Ascending aorta (tissue), 2 donors: ENCODE measurements around the gene MCM3AP. TPM values are rescaled to one million over a fixed set of nuclear protein-coding genes. Genes with fewer than 3 reads are reported as not detected.

ENCODE experiments used
- DNase-seq, 2 donors: peaks; one replicate each; pipeline ENCODE4 v3.0.0-alpha.2; 2019; ENCODE audit warnings: low spot score in 2 of 2
- H3K27ac ChIP-seq, 2 donors: fragments of 200-600 bp; sonication (generic); one replicate each; pipeline ENCODE4 v1.5.1; 2016 to 2017; ENCODE audit warnings: mild to moderate bottlenecking in 1 of 2
- H3K27me3 ChIP-seq: fragments of 200-600 bp; sonication (generic); one replicate; pipeline ENCODE4 v1.5.1; 2017
- H3K36me3 ChIP-seq, 2 donors: fragments of 200-600 bp; sonication (generic); one replicate each; pipeline ENCODE4 v1.5.1; 2016
- H3K4me1 ChIP-seq, 2 donors: fragments of 200-600 bp; sonication (generic); one replicate each; pipeline ENCODE4 v1.5.1; 2016 to 2017; ENCODE audit warnings: mild to moderate bottlenecking in 1 of 2
- H3K4me3 ChIP-seq, 2 donors: fragments of 200-600 bp; sonication (generic); one replicate each; pipeline ENCODE4 v1.5.1; 2016 to 2017; ENCODE audit warnings: mild to moderate bottlenecking in 1 of 2
- H3K9me3 ChIP-seq, 2 donors: fragments of 200-600 bp; sonication (generic); one replicate each; pipeline ENCODE4 v1.5.1; 2016
- intact Hi-C: fragments of 100-400 bp; cut with DNase I; formaldehyde crosslinking; loops from one replicate; pipeline ENCODE4 v1.15.1; 2023
- total RNA-seq: library from RNA; depleted of rRNA; stranded (reverse); fragments of >200 nt; gene quantifications from one replicate; pipeline ENCODE4 v1.1.0, GENCODE V29; 2016
- TF ChIP-seq, protein P1 (sequence below), 3 experiments: fragments of 200-600 bp in 2 of 3; fragments of 450-650 bp in 1 of 3; sonication (generic) in 2 of 3; IDR thresholded peaks; one replicate each; pipeline ENCODE4 v1.5.1; 2016 to 2019; ENCODE audit warnings: antibody characterized with exemption in 3 of 3, mild to moderate bottlenecking in 1 of 3, moderate library complexity in 1 of 3

MCM3AP gene
- total RNA-seq, 1 donor from 2014 or later: 121 TPM

- H3K27me3 ChIP-seq: no peaks in the 10 kb centered on the region
- intact Hi-C loops: loop anchor here (1.0 to 10.0 kb wide), 4 partner anchors 94 to 1448 kb away; partner anchors contain the start of gene PTTG1IP
- peaks cover 15 to 20% of the 10 kb centered on the region in 2 donors for H3K4me1 ChIP-seq
- DNase-seq: no peak
- TF ChIP-seq, protein P1, sequence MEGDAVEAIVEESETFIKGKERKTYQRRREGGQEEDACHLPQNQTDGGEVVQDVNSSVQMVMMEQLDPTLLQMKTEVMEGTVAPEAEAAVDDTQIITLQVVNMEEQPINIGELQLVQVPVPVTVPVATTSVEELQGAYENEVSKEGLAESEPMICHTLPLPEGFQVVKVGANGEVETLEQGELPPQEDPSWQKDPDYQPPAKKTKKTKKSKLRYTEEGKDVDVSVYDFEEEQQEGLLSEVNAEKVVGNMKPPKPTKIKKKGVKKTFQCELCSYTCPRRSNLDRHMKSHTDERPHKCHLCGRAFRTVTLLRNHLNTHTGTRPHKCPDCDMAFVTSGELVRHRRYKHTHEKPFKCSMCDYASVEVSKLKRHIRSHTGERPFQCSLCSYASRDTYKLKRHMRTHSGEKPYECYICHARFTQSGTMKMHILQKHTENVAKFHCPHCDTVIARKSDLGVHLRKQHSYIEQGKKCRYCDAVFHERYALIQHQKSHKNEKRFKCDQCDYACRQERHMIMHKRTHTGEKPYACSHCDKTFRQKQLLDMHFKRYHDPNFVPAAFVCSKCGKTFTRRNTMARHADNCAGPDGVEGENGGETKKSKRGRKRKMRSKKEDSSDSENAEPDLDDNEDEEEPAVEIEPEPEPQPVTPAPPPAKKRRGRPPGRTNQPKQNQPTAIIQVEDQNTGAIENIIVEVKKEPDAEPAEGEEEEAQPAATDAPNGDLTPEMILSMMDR (IDR thresholded peaks at IDR 0.05): no peak
- H3K27ac ChIP-seq: no peak overlapping the region
- H3K4me3 ChIP-seq: peak overlapping the region; percentile 81 to 98
- no peaks in the 10 kb centered on the region for H3K9me3 ChIP-seq
- peaks cover 0 to 2% of the 10 kb centered on the region in 2 donors for H3K36me3 ChIP-seq
Measured at GRCh38 chr21:46323227-46323709, 37.9 kb upstream of the MCM3AP start.

DNA sequence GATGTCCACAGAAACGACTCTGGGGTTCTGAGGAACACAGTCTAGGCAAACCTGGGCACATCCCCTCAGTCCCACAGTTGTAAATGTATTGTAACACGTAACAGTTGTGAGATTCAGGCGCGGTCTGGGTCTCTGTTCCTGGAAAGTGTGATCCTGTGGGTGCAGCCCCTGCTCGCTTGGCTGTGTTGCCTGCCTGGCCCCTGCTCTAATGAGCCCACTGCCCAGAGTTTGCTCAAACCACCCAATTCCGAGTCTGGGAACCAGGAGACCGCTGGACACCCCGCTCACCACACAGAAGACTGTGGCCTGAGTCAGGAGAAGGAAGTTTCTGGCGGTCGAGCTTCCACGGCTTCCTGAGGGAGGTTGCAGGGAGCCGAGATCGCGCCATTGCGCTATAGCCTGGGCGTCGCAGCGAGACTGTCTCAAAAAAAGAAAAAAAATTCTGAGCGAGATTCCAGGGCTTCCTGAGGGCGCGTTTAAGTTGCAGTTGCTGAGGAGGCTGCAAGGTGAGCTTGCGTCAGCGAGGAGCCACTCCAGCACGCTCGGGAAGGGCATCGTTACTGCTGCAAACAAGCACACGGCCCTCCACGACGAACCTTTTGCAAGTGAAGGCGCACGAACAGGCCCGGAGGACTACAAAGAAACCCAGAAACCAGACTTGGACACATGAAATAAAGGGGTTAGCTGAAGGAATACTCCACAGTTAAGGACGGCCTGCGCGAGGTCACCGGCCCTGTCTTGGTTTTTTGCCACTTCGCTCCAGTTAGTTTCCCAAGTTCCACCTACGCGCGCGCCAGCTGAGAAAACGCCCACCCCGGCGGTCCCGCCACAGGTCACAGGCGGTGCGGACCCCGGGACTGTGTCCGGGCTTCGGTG lies 37.2 kb upstream of the MCM3AP start:
- Histone ChIP-seq H3K27me3 (no peaks in the 10 kb centered on the region), H3K4me1 (peaks cover 15 to 20% of the 10 kb centered on the region in 2 donors), H3K36me3 (no peaks in the 10 kb centered on the region), H3K27ac (no peak overlapping the region), H3K4me3 (peak overlapping the region; percentile 81 to 98), H3K9me3 (no peaks in the 10 kb centered on the region)
- DNase-seq: no peak
- TF ChIP-seq, protein P1 (IDR thresholded peaks at IDR 0.05): no peak
- intact Hi-C loops: loop anchor here (1.0 to 10.0 kb wide), 4 partner anchors 93 to 1448 kb away; partner anchors contain the start of gene PTTG1IP

DNA sequence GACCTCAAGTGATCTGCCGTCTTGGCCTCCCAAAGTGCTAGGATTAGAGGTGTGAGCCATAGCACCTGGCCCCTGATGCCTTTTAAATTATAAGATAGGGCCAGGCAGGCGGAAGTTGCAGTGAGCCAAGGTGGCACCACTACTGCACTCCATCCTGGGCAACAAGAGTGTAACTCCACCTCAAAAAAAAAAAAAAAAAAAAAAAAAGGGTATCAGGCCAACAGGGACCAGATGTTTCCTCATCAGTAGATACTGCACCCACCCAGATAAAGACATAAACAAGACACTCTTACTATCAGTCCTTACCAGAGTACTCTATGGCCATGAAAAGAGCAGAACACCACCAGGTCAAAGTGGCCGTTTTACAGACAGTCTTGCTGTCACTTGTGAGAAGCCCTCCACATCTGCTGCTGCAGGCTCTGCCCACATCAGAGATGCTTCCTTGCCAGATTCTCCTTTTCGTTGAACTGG lies 35.0 kb upstream of the MCM3AP start:
- Histone ChIP-seq H3K36me3 (no peaks in the 10 kb centered on the region), H3K27me3 (no peaks in the 10 kb centered on the region), H3K4me3 (no peak overlapping the region), H3K27ac (no peak overlapping the region), H3K9me3 (no peaks in the 10 kb centered on the region), H3K4me1 (peaks cover 11 to 17% of the 10 kb centered on the region in 2 donors)
- intact Hi-C loops: loop anchor here (10.0 kb wide), 3 partner anchors 176 to 1446 kb away; partner anchors contain the start of gene PTTG1IP
- DNase-seq: no peak
- TF ChIP-seq, protein P1 (IDR thresholded peaks at IDR 0.05): no peak

GRCh38 chr21:46319186-46319585 lies 33.8 kb upstream of the MCM3AP start:
- Histone ChIP-seq H3K4me1 (peaks cover 11 to 14% of the 10 kb centered on the region in 2 donors), H3K4me3 (no peak overlapping the region), H3K27me3 (no peaks in the 10 kb centered on the region), H3K27ac (no peak overlapping the region), H3K9me3 (no peaks in the 10 kb centered on the region), H3K36me3 (no peaks in the 10 kb centered on the region)
- TF ChIP-seq, protein P1 (IDR thresholded peaks at IDR 0.05): no peak
- intact Hi-C loops: no loop called here
- no peak for DNase-seq

GRCh38 chr21:46318464-46318845 lies 33.0 kb upstream of the MCM3AP start:
- H3K4me3 ChIP-seq: no peak overlapping the region
- H3K27ac ChIP-seq: no peak overlapping the region
- no peaks in the 10 kb centered on the region for H3K36me3 ChIP-seq
- H3K27me3 ChIP-seq: no peaks in the 10 kb centered on the region
- intact Hi-C loops: no loop called here
- H3K4me1 ChIP-seq: peaks cover 11 to 13% of the 10 kb centered on the region in 2 donors
- no peak for DNase-seq
- H3K9me3 ChIP-seq: no peaks in the 10 kb centered on the region
- TF ChIP-seq, protein P1 (IDR thresholded peaks at IDR 0.05): no peak
